B cell (primary cell): Measurements from ENCODE around the gene UCKL1.

ENCODE experiments used
- EZH2 ChIP-seq: IDR thresholded peaks from 2 replicates; pipeline ENCODE4 v1.6.1; 2012; ENCODE audit warnings: borderline replicate concordance, low read depth, mild to moderate bottlenecking, moderate library complexity, low read length; ENCODE audit not compliant: insufficient read depth, poor library complexity, severe bottlenecking
- TF ChIP-seq, protein P1 (sequence below): fragments of 200-600 bp; IDR thresholded peaks from one replicate; pipeline ENCODE4 v1.8.0; 2022; ENCODE audit warnings: antibody characterized with exemption, mild to moderate bottlenecking

DNA sequence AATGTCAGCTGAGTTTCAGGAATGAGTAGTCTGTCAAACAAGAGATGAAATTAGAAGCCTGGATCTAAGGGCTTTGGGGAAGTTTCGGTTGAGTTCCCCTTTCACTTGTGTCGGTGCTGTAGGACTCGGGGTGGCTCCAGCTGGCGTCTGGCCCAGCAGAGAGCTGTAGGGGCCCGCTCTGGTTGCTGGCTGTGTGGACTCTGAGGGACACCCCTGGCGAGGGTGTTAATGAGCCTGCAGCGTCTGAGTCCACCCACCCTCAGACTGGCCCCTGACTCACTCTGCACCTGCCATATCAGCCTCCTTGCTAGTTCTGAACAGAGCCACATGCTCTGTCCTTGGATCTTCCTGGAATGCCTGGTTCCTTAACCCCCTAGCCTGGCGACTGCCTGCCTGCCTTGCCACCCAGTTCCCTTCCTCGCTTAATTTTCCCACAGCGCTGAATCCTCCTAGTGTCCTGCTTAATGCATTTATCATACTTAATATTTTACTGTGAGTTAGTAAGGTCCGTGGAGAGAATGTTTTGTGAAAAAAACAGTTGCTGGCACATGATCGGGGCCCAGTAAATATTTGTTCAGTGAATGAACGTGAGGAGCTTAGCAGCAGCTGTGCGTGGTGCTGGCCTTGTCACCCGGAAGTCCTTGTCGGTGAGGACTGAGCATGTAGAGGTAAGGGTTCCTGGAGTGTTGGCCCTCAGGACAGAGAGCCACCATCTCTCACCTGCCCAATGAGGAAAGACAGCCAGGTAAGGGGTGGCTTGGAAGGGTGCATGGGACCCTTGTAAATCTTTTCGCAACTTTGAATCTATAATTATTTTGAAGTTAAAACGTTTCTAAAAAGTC, 59.7 kb downstream of the UCKL1 start:
- TF ChIP-seq, protein P1, sequence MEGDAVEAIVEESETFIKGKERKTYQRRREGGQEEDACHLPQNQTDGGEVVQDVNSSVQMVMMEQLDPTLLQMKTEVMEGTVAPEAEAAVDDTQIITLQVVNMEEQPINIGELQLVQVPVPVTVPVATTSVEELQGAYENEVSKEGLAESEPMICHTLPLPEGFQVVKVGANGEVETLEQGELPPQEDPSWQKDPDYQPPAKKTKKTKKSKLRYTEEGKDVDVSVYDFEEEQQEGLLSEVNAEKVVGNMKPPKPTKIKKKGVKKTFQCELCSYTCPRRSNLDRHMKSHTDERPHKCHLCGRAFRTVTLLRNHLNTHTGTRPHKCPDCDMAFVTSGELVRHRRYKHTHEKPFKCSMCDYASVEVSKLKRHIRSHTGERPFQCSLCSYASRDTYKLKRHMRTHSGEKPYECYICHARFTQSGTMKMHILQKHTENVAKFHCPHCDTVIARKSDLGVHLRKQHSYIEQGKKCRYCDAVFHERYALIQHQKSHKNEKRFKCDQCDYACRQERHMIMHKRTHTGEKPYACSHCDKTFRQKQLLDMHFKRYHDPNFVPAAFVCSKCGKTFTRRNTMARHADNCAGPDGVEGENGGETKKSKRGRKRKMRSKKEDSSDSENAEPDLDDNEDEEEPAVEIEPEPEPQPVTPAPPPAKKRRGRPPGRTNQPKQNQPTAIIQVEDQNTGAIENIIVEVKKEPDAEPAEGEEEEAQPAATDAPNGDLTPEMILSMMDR, result no peak
- no peak for TF ChIP-seq EZH2
